Anterior cingulate cortex (tissue), 58 donors: Measurements from ENCODE around the gene RBP5.
A peak's percentile ranks its signal among the peaks of the same experiment; 100 is the strongest.
"Not testable (repeated sequence)": the region's sequence is repeated elsewhere in the genome, so short reads cannot be mapped to it uniquely, and the experiment has no call there.

Source experiments
- DNase-seq, 58 donors: peaks; one replicate each; lab custom pipeline; 2025; lab: John Stamatoyannopoulos, UW

RBP5 gene

DNA sequence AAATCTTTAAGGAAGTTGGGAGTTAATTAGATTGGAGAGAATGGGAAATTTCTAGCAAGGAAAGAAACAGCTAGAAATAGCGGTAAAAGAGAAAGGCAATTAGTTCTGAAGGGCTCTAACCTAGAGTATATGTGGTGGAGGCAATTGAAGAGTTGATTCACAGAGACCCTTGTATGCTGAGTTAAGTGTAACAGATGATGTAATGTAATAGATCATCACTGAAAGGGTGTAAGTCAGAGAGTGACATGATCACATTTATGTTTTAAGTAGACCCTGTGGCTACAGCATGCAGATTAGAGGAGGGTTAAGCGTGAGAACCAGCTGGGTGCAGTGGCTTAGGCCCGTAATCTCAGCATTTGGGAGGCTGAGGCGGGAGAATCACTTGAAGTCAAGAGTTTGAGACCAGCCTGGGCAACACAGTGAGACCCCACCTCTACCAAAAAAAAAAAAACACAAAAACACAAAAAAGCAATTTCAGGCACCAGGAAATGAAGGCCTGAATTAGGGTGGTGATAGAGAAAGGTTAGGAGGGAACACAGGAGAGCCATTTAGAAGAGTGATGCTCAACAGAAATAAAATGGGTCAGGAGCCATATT is 3.0 kb downstream of the RBP5 start:
- DNase-seq: no peak

DNA sequence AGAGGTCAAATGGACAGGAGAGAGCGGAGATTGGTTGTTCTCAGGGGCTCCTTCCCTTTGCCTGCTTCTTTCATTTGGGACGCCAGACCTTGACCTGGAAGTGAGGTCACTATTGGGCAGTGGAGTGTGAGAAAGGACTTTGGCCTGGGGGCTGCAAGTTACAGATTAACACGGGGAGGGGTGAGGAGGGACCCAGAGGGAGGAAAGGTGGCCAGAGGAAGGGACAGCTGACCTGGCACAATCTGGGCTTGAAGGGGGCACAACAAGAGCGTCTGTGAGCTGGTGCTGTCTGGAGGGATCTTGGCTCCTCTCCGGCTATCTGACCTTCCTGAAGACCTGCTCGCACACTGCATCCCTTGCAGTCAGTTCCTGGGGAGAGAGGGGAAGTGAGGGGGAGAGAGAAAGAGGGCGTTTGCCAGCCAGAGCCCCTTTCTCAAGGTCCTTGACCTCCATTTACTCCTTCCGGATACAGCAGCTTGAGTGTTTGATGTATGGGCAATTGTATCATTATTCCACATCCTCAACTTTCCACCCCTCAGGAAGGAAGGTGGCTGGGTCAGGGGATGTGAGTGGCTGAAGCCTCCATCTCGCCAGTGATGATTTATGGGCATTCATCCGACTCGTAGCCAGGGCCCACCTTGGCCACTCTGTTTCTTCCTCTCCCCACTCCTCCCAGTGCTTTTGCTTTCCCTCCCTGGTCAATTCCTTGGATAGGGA is 4.7 kb downstream of the RBP5 start:
- no peak for DNase-seq

DNA sequence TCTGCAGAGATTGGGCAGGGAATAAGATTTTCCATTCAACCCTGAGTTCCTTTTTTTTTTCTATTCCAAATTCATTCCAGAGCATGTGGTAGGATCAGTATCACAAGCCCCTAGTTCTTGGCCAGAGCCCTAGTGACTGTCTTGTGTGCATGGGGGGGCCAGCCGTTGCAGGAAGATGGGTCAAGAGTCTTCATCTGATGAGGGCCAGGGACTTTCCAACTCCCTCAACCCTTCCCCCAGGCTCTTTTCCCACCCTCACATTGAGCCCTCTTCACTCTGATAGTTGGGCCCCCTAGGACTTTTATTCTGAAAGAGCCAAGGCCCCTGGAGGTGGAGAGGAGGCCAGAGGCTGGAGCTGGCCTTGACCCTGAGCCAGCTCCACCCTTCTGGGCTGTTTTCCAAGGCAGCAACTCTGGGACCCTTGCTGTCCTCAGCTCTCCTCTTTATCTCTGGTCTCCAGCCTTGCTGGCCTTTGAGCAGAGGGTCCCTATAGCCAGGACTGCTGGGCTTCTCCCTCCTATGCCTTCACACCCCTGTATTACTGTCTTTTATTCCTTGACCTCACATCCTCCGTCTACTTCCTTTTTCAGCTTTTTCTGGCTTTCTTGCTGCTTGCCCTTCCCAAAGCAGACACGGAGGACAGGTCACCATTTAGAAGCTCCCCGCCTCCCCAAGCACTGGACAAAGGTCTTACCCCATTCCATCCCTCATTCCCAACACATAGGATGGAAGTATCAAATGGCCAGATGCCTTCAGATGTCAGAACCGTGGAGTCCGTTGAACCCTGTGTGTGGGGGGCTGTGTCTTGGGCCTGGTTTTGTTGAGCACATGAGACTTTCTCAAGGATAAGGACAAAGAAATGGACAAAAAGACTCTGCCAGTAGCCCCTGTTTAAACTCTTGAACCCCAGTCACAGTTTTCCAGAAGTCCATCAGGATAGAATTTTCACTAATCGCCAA is 5.6 kb downstream of the RBP5 start:
- no peak for DNase-seq

DNA sequence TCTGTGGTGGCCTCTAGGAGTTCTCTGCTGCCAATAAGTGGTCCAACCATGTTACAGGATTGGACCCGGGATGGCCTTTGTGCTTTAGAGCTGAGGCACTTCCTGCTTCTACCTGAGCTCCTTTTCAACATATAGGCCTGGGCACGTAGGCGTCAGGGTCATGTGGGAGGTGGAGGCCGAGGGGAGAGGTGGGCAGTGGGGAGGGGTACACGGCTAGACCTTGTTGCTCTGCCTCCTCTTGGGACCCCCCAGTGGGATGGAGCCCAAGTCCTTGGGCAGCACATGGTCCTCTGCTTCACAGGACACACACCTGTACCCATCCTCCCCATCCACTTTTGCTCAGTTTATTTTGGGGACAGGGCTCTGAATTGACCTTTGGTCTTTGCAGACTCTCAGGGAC is 7.4 kb downstream of the RBP5 start:
- DNase-seq: no peak

GRCh38 chr12:7120166-7120565 is 8.5 kb downstream of the RBP5 start:
- DNase-seq: no peak

DNA sequence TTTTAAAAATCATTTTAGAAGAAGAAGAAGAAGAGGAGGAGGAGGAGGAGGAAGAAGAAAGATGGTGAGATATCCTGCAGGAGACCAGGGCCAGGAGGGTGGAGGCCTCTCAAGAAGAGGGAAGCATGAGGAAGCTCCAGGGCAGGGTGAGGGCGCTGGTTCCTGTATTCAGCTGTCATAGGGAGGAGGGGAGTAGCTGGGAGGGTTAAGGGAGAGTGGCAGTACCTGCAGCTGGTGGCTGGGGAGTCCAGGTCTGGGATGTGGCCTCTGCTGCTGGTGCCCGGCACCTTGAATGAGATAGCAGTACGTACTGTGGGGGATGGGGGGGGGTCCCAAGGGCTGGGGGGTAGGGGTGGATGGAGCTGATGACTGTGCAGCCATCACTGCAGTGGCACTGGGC is 9.8 kb downstream of the RBP5 start:
- no peak for DNase-seq

DNA sequence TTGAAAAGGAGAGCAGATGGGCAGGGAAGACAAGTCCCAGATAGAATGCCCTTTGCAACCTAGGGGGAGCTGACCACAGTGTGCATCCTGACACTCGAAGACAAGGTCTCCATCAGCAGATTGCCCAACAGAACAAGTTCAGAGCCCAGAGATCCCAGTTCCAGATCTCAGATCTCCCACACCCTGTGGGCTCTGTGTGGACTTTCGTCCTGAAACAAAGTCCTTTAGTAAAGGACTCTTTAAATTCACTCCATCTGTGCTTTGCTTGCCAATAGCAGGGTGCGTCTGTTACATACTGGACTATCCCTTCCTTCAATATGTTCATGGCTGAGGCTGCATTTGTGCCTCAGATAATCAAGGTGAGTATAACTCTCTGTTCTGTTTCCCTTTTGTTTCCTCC is 11.0 kb downstream of the RBP5 start:
- no peak for DNase-seq

DNA sequence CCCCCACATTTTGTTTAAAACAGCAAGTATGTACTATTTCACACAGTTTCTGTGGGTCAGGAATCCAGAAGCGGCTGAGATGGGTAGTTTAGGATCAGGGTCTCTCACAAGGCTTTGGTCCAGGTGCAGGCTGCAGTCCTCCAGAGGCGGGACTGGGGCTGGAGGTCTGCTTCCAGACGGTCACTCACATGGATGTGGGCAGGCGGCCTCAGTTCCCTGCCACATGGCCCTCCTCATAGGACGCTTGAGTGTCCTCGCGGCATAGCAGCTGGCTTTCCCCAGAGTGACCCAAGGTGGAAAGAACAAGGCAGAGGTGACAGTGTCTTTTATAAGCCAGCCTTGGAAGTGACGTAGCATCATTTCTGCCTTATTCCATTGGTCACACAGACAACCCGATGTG is 11.8 kb downstream of the RBP5 start:
- no peak for DNase-seq

DNA sequence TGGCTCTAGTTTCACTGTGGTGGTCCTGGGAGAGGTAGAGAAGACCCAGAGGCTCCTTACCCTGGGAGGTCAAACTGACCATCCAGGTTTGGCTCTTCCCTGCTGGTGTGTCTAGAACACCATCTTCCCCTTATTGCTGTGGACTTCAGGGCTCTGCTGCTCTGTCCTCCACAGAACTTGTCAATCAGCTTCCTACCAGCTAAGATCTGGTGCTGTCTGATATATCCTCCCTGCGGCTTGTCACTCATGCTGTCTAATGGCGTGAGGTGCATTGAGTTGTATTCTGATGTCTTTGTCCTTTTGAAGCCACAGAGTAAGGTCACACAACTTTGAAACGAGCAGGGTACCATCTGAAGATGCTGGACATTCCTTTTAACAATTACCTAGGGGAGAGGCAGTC is 12.5 kb downstream of the RBP5 start:
- DNase-seq: no peak

DNA sequence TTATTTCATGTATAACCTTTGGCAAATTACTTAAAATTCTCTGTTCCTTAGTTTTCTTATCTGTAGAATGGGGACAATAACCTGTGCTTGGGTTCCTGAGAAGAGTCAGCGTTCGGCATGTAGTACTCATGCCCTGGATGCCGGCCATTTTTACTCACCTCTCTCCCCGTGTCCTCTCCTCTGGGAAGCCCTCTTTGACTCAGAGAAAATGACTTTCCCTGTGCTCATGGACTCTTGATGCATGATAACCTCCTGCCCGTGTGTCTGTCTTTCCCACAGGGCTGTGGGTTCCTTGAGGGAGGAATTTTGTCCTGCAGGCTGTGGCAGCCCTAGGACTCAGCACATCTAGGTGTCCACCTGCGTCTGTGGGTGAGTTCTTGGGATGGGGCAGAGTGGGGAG is 13.8 kb downstream of the RBP5 start:
- no peak for DNase-seq

DNA sequence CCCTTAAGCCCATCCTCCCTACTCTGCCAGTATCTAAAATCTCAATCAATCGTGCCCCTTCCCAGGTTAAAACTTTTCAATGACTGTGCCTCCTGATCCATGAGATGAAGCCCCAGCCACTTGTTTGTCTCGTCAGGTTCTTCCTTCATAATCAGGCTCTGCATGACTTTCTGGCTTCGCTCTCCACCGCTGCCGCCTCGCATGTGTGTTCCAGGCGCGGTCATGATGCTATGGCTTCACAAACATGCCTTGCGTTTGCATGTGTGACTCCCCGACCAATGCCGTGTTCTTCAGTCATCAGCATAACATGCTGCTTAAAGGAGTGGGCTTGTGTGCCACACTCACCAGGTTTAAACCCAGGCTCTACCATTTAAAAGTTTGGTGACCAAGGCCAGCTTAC is 14.7 kb downstream of the RBP5 start:
- no peak for DNase-seq

DNA sequence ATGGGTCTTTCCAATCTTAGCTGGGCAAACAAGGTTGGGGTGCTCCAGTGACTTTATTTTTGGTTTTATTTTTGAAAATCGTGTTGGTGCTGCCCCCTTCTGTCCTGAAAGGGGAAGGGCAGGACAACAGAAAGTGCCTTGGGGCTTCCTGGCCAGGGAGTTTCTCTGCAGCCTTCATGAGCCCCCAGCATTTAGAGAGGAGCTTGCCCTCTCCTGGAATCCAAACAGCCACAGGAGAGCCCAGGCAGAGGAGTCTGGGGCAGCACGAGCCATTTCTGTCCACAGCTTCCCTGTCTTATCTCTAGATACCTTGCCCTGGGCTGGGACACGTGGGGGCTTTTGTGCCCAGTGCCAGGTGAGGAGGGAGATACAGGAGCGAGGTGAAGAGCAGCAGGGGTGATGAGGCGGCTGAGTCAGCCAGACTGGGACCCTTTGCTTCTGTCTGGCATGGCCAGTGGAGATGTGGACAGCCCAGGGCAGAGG is 15.3 kb downstream of the RBP5 start:
- peak in 2 of 58 donors; percentile 4 to 25 for DNase-seq

GRCh38 chr12:7112041-7112440 is 16.6 kb downstream of the RBP5 start:
- DNase-seq: no peak

GRCh38 chr12:7110661-7111060 is 18.0 kb downstream of the RBP5 start:
- no peak for DNase-seq

DNA sequence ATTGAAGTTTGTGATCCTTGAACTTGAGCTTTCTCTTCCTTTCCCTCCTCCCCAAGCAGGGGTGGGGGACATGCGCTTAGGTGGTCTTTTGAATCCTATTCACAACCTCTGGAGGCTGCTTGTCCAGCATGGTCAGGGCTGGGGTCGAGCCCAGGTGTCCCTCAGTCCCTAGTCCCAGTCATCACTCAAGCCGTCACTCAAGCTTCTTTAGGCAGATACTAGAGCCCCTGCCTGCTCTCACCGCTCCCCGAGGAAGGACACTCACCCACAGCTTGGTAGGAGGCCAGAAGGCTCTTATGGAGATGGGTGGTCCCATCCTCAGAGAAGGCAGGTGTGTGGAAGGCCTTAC is 19.1 kb downstream of the RBP5 start:
- DNase-seq: no peak

- DNase-seq: peak in 55 of 58 donors; percentile 14 to 85 (median 51)
These were observed 19.7 kb downstream of the RBP5 start, which contains the start of gene C1RL for GRCh38 chr12:7108796-7109571. C1RL (minus strand) TSS chr12:7109214; CDS start chr12:7109180, 34 bp downstream.

DNA sequence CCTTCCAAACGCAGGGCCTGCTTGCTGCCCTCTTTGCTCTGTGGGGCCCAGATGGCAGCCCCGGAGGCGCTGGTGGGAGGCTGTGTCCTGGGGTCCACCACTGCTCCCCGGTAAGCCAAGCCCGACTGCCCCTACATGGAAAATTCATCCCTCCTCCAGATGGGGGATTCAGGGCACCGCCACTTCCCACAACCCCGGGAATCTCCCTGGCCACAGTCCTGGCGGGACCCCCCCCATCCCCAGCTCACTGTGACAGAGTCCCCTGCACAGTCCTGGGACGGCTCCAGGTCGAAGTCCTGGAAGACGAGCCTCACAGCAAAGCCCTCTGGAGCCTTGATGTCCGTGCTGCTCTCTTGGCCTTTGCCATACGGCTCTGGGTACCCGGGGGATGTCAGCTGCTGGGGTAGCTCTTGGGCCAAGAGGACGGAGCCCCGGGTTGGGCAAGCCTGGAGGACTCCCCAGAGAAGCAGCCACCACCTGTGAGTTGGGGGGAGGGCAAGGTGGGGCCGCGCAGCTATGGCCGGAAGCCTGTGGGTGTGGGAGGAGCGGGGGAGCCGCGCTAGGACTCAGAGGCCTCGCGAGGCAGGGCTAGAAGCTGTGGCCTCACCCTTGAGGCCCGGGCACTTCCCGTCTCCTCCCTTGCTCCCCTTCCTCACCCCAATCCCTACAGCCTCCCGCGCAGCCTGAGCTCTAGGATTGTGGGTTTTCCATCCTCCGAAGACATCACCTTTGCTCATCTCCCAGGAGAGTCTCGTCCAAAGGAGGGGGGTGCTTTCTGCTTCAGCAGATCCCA is 20.5 kb downstream of the RBP5 start:
- peak in 6 of 58 donors; percentile 10 to 42 (median 28) for DNase-seq

DNA sequence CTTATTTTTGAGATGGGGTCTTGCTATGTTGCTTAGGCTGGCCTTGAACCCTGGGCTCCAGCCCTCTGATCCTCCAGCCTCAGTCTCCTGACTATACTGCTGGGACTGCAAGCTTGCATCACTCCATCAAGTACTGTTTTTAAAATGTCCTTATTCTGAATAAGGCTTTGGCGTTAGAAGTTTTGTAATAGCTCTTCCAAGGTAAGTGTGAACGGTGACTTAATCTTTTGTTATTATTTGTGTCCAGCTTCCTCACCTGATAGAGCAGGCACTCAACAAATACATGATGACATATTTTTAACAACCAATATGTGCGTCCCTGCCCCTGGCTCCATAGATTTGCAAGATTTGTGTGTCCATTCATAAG is 21.1 kb downstream of the RBP5 start:
- DNase-seq: no peak

- not testable (repeated sequence) for DNase-seq
These were observed 21.5 kb downstream of the RBP5 start for GRCh38 chr12:7107181-7107580.

GRCh38 chr12:7106082-7106481 is 22.6 kb downstream of the RBP5 start:
- DNase-seq: no peak
